Central memory CD8-positive, alpha-beta T cell (primary cell): Measurements from ENCODE around the gene TPMT.
"Not testable (repeated sequence)": the region's sequence is repeated elsewhere in the genome, so short reads cannot be mapped to it uniquely, and the experiment has no call there.

ENCODE experiments used
- ATAC-seq: fragments of 150-1000 bp; cut with Tn5 transposase; replicated peaks from 2 replicates; pipeline ENCODE4 v1.10.0; 2022; ENCODE audit warnings: mild to moderate bottlenecking, moderate FRiP score, moderate number of reproducible peaks; ENCODE audit not compliant: poor library complexity, severe bottlenecking; ENCODE audit errors: extremely low read depth
- DNase-seq, 2 donors: peaks; one replicate each; pipeline ENCODE4 v3.0.0; 2021; ENCODE audit warnings: low spot score in 2 of 2
- H3K27ac Mint-ChIP-seq: one replicate; pipeline ENCODE4 v1.8.0; 2022; ENCODE audit warnings: low read depth, mild to moderate bottlenecking, moderate library complexity, mixed read lengths
- H3K27me3 Mint-ChIP-seq: one replicate; pipeline ENCODE4 v1.8.0; 2022; ENCODE audit warnings: mixed read lengths
- H3K36me3 Mint-ChIP-seq: one replicate; pipeline ENCODE4 v1.8.0; 2022; ENCODE audit warnings: mild to moderate bottlenecking, moderate library complexity, mixed read lengths; ENCODE audit not compliant: insufficient read depth
- H3K4me1 Mint-ChIP-seq: one replicate; pipeline ENCODE4 v1.8.0; 2022; ENCODE audit warnings: mixed read lengths
- H3K4me3 Mint-ChIP-seq: one replicate; pipeline ENCODE4 v1.8.0; 2022; ENCODE audit warnings: mild to moderate bottlenecking, moderate library complexity, mixed read lengths
- H3K9me3 Mint-ChIP-seq: one replicate; pipeline ENCODE4 v1.8.0; 2022; ENCODE audit warnings: mixed read lengths

TPMT gene

GRCh38 chr6:18151801-18152200 lies 3.1 kb downstream of the TPMT start:
- ATAC-seq: no peak
- no peak overlapping the region for H3K4me3 Mint-ChIP-seq
- no peak overlapping the region for H3K27ac Mint-ChIP-seq
- no peaks in the 10 kb centered on the region for H3K9me3 Mint-ChIP-seq
- H3K36me3 Mint-ChIP-seq: peaks cover 15% of the 10 kb centered on the region
- peaks cover 30% of the 10 kb centered on the region for H3K4me1 Mint-ChIP-seq
- no peaks in the 10 kb centered on the region for H3K27me3 Mint-ChIP-seq
- DNase-seq: no peak

DNA sequence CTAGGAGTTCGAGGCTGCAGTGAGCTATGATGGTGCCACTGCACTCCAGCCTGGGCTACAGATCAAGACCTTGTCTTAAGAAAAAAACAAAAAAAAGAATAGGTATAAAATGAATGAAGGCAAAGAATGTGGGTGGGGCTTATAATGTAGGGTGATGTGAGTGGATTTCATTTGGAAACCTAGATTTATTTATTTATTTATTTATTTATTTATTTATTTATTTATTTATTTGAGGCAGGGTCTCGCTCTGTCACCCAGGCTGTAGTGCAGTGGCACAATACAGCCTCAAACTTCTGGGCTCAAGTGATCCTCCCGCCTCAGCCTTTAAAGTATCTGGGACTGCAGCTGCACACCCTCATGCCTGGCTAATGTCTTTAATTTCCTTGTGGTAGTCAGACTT lies 3.5 kb downstream of the TPMT start:
- not testable (repeated sequence) for H3K27me3 Mint-ChIP-seq, H3K27ac Mint-ChIP-seq, DNase-seq, H3K9me3 Mint-ChIP-seq, ATAC-seq, H3K4me3 Mint-ChIP-seq
- Mint-ChIP-seq H3K36me3 (peaks cover 15% of the 10 kb centered on the region), H3K4me1 (peaks cover 30% of the 10 kb centered on the region)

GRCh38 chr6:18148304-18149025 lies 6.4 kb downstream of the TPMT start:
- H3K36me3 Mint-ChIP-seq: peaks cover 12% of the 10 kb centered on the region
- H3K27me3 Mint-ChIP-seq: no peaks in the 10 kb centered on the region
- no peaks in the 10 kb centered on the region for H3K9me3 Mint-ChIP-seq
- peaks cover 11% of the 10 kb centered on the region for H3K4me1 Mint-ChIP-seq
- no peak for DNase-seq
- H3K4me3 Mint-ChIP-seq: no peak overlapping the region
- H3K27ac Mint-ChIP-seq: no peak overlapping the region
- ATAC-seq: no peak

- no peak for DNase-seq
- no peaks in the 10 kb centered on the region for H3K9me3 Mint-ChIP-seq
- no peak overlapping the region for H3K4me3 Mint-ChIP-seq
- peaks cover 4% of the 10 kb centered on the region for H3K4me1 Mint-ChIP-seq
- H3K27me3 Mint-ChIP-seq: no peaks in the 10 kb centered on the region
- H3K27ac Mint-ChIP-seq: no peak overlapping the region
- no peak for ATAC-seq
- H3K36me3 Mint-ChIP-seq: peaks cover 20% of the 10 kb centered on the region
These were observed 7.3 kb downstream of the TPMT start for GRCh38 chr6:18147616-18148015.

DNA sequence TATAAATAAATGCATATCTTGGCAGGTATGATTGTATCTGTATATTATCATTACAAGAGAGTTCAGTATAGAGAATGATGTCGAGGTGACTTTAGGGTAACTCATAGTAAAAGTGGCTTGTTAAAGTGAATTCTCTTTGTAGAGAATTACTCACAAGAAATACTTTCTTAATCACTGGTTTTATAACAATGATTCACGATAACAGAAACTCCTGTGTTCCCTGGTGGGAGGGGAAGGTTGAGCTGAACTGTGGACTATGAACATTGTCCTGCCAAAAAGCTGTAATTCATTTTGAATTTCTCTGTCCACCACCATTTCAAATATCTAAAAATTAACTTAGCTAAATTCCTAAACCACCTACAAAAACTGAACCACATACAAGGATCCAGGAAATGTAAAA lies 7.7 kb downstream of the TPMT start:
- ATAC-seq (no peak), DNase-seq (no peak)
- H3K36me3 Mint-ChIP-seq: peaks cover 24% of the 10 kb centered on the region
- H3K4me1 Mint-ChIP-seq: no peaks in the 10 kb centered on the region
- no peaks in the 10 kb centered on the region for H3K27me3 Mint-ChIP-seq
- no peak overlapping the region for H3K4me3 Mint-ChIP-seq
- no peaks in the 10 kb centered on the region for H3K9me3 Mint-ChIP-seq
- no peak overlapping the region for H3K27ac Mint-ChIP-seq

DNA sequence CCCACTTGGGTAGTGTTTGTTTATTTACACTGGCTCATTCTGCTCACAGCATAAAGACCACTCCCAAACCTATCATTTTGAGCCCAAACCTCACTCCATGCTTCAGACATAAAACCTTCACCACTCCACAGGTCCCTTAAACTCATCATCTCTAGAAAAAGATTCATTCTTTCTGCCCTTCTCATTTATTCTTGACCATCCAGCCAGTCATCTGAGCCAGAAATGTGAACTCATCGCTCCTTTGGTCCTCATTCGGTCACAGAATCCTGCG lies 12.4 kb downstream of the TPMT start:
- no peak for ATAC-seq
- no peaks in the 10 kb centered on the region for H3K27me3 Mint-ChIP-seq
- H3K4me3 Mint-ChIP-seq: no peak overlapping the region
- H3K27ac Mint-ChIP-seq: no peak overlapping the region
- peaks cover 39% of the 10 kb centered on the region for H3K36me3 Mint-ChIP-seq
- no peak for DNase-seq
- no peaks in the 10 kb centered on the region for H3K9me3 Mint-ChIP-seq
- H3K4me1 Mint-ChIP-seq: peaks cover 5% of the 10 kb centered on the region

DNA sequence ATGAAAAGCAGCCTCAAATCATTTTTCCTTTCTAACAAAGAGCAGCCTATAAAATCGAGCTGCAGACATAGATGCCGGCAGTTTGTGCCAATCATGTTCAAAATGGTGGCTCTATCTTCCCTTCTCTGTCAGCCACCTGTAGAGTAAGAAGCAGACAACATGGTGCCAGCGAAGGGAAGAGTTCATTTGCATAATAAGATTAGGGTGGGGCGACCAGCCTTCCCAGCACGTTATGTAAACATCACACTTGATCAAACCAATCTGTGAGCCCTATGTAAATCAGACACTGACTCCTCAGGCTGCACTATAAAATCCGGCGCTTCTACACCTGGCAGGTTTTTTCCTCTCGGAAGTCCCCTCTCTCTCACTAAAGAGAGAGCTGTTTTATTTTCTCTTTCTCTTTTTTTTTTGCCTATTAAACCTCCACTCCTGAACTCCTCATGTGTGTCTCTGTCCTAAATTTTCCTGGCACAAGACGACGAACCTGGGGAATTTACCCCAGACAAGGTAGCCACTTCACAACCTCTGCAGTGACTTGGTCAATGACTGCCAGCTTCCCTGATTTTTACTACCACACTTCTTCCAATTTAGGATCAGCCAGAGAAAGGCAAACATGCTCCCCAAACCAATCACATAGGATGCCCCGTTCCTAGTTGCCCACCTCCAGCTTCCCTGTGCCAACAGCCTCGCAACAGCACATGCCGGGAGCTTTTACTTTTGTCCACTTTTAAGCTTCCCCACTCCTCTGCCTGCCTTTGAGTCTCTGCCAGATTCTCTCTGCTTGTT lies 12.9 kb downstream of the TPMT start:
- H3K4me3 Mint-ChIP-seq: no peak overlapping the region
- DNase-seq: no peak
- H3K36me3 Mint-ChIP-seq: peaks cover 41% of the 10 kb centered on the region
- no peak for ATAC-seq
- no peaks in the 10 kb centered on the region for H3K9me3 Mint-ChIP-seq
- no peaks in the 10 kb centered on the region for H3K27me3 Mint-ChIP-seq
- no peak overlapping the region for H3K27ac Mint-ChIP-seq
- peaks cover 5% of the 10 kb centered on the region for H3K4me1 Mint-ChIP-seq

DNA sequence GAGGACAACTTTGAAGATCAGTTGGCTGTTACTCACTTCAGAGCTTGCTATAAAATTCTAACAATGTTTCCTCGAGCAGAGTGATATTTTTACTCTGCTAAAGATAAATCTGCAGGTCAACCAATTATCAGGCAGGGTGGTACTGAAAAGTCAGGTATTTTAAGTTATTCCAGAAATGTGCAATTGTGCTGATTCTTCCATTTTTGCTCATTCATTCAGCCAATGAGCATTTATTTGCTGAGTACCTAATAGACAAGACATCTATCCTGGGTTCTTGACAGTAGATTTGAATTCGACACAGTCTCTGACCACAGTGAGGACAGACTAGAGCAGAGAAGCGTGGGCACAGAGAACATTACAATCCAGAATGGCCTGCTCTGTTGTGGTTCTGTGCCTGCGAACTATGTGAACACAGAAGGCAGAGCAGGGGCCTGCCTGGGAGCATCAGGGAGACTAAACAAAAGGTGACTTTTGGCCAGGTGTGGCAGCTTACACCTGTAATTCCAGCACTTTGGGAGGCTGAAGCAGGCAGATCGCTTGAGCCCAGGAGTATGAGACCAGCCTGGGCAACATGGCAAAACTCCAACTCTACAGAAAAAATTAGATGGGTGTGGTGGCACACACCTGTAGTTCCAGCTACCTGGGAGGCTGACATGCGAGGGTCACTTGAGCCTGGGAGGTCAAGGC lies 14.8 kb downstream of the TPMT start:
- no peaks in the 10 kb centered on the region for H3K9me3 Mint-ChIP-seq
- peaks cover 48% of the 10 kb centered on the region for H3K36me3 Mint-ChIP-seq
- no peak for ATAC-seq
- no peak overlapping the region for H3K27ac Mint-ChIP-seq
- H3K27me3 Mint-ChIP-seq: no peaks in the 10 kb centered on the region
- no peak overlapping the region for H3K4me3 Mint-ChIP-seq
- peaks cover 5% of the 10 kb centered on the region for H3K4me1 Mint-ChIP-seq
- DNase-seq: no peak

DNA sequence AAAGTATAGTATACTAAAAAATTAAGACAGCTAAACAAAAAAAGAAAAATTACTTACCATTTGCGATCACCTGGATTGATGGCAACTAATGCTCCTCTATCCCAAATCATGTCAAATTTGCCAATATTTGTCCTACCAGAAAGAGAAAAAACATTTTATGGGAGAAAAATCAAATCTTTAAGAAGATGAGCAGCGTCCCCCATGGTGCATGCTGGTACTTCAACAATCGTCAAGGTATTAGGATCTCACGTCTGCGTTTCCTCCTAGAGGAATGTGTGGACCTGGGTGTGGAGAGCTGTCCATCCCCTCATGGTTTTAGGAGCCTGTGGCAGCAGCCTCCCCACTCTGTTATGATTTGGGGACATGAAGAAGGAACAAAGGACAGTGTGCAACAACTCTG lies 16.0 kb downstream of the TPMT start:
- no peaks in the 10 kb centered on the region for H3K27me3 Mint-ChIP-seq
- H3K4me1 Mint-ChIP-seq: peaks cover 5% of the 10 kb centered on the region

GRCh38 chr6:18136260-18136659 lies 18.6 kb downstream of the TPMT start:
- H3K27me3 Mint-ChIP-seq: no peaks in the 10 kb centered on the region
- no peaks in the 10 kb centered on the region for H3K9me3 Mint-ChIP-seq
- H3K4me1 Mint-ChIP-seq: peaks cover 5% of the 10 kb centered on the region
- peaks cover 39% of the 10 kb centered on the region for H3K36me3 Mint-ChIP-seq
- H3K4me3 Mint-ChIP-seq: no peak overlapping the region
- no peak for DNase-seq
- no peak for ATAC-seq
- no peak overlapping the region for H3K27ac Mint-ChIP-seq

More for the DNA sequence above, 16.0 kb downstream of the TPMT start:
- Mint-ChIP-seq H3K36me3 (peaks cover 50% of the 10 kb centered on the region), H3K9me3 (no peaks in the 10 kb centered on the region), H3K4me3 (no peak overlapping the region), H3K27ac (no peak overlapping the region)
- ATAC-seq (no peak), DNase-seq (no peak)

- H3K4me3 Mint-ChIP-seq: no peak overlapping the region
- H3K27ac Mint-ChIP-seq: no peak overlapping the region
- no peaks in the 10 kb centered on the region for H3K27me3 Mint-ChIP-seq
- H3K9me3 Mint-ChIP-seq: no peaks in the 10 kb centered on the region
- DNase-seq: no peak
- no peak for ATAC-seq
- H3K4me1 Mint-ChIP-seq: peaks cover 3% of the 10 kb centered on the region
- peaks cover 36% of the 10 kb centered on the region for H3K36me3 Mint-ChIP-seq
These were observed 19.7 kb downstream of the TPMT start for GRCh38 chr6:18135171-18135570.

DNA sequence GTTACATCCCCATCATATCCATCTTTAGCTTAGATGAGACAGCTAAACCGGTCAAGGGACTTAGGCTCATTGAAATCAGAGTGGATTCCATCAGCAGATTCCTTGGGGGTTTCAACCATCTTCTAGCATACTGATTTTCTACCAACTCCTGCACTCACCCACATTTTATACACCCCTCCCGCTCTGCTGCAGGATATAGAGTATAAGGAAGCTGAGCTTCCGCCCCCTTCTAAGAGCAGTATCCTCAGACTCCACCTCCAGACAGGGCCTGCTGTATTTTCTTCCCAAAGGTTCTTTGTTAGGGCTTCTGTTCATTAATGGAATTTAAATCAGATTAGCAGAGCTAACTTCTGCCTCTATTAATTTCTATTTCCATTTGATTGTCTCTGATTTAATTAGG lies 22.5 kb downstream of the TPMT start:
- Mint-ChIP-seq H3K4me1 (no peaks in the 10 kb centered on the region), H3K4me3 (no peak overlapping the region), H3K9me3 (no peaks in the 10 kb centered on the region), H3K36me3 (peaks cover 24% of the 10 kb centered on the region), H3K27ac (no peak overlapping the region), H3K27me3 (no peaks in the 10 kb centered on the region)
- DNase-seq: no peak
- ATAC-seq: no peak

- ATAC-seq: no peak
These were observed 28.8 kb downstream of the TPMT start for GRCh38 chr6:18126121-18126520.

More at GRCh38 chr6:18126121-18126520, 28.8 kb downstream of the TPMT start:
- Mint-ChIP-seq H3K36me3 (peaks cover 2% of the 10 kb centered on the region), H3K27me3 (no peaks in the 10 kb centered on the region), H3K4me3 (no peak overlapping the region), H3K27ac (no peak overlapping the region), H3K4me1 (peaks cover 9% of the 10 kb centered on the region), H3K9me3 (no peaks in the 10 kb centered on the region)
- DNase-seq: no peak
